ENCODE results near the gene EIF3M.

Gene EIF3M

GRCh38 chr11:32583459-32584271 is at the start of gene EIF3M:
EIF3M (plus strand) TSS chr11:32583831; CDS start chr11:32583888, 57 bp downstream.
- no peak for TF ChIP-seq CTCF (IDR thresholded peaks at IDR 0.05; ENCODE audit: borderline replicate concordance, control extremely low read depth, extremely low read depth, insufficient read depth, missing control alignments)
- DNase-seq (ENCODE audit: low spot score): peak; percentile 96
- in situ Hi-C loops (cut with MboI; ENCODE audit: low sequenced_read_pairs, unreplicated experiment): no loop called here

- no peak for DNase-seq (ENCODE audit: low spot score)
- no peak for TF ChIP-seq CTCF (IDR thresholded peaks at IDR 0.05; ENCODE audit: borderline replicate concordance, control extremely low read depth, extremely low read depth, insufficient read depth, missing control alignments)
- in situ Hi-C loops (cut with MboI; ENCODE audit: low sequenced_read_pairs, unreplicated experiment): no loop called here
Measured at GRCh38 chr11:32538804-32539203, 44.8 kb upstream of the EIF3M start.

GRCh38 chr11:32549611-32550187 is 33.9 kb upstream of the EIF3M start:
- no peak for DNase-seq (ENCODE audit: low spot score)
- in situ Hi-C loops (cut with MboI; ENCODE audit: low sequenced_read_pairs, unreplicated experiment): no loop called here
- TF ChIP-seq CTCF (IDR thresholded peaks at IDR 0.05; ENCODE audit: borderline replicate concordance, control extremely low read depth, extremely low read depth, insufficient read depth, missing control alignments): no peak

- in situ Hi-C loops (cut with MboI; ENCODE audit: low sequenced_read_pairs, unreplicated experiment): no loop called here
- DNase-seq (ENCODE audit: low spot score): no peak
- TF ChIP-seq CTCF (IDR thresholded peaks at IDR 0.05; ENCODE audit: borderline replicate concordance, control extremely low read depth, extremely low read depth, insufficient read depth, missing control alignments): no peak
Measured at GRCh38 chr11:32550207-32550606, 33.4 kb upstream of the EIF3M start.

GRCh38 chr11:32555091-32555490 is 28.5 kb upstream of the EIF3M start:
- in situ Hi-C loops (cut with MboI; ENCODE audit: low sequenced_read_pairs, unreplicated experiment): no loop called here
- no peak for TF ChIP-seq CTCF (IDR thresholded peaks at IDR 0.05; ENCODE audit: borderline replicate concordance, control extremely low read depth, extremely low read depth, insufficient read depth, missing control alignments)
- DNase-seq (ENCODE audit: low spot score): no peak

- no peak for TF ChIP-seq CTCF (IDR thresholded peaks at IDR 0.05; ENCODE audit: borderline replicate concordance, control extremely low read depth, extremely low read depth, insufficient read depth, missing control alignments)
- in situ Hi-C loops (cut with MboI; ENCODE audit: low sequenced_read_pairs, unreplicated experiment): no loop called here
- DNase-seq (ENCODE audit: low spot score): no peak
Measured at GRCh38 chr11:32555895-32556294, 27.7 kb upstream of the EIF3M start.
